ENCODE measurements around the gene MOB3B.

The MOB3B gene

GRCh38 chr9:27564670-27565069 is 35.1 kb upstream of the MOB3B start:
- H3K4me3 ChIP-seq (ENCODE audit: low read length), result peak overlapping the region; percentile 56
- no peaks in the 10 kb centered on the region for H4K20me1 ChIP-seq (ENCODE audit: control insufficient read depth, insufficient read depth, low read depth, low read length)
- TF ChIP-seq EZH2phosphoT487 (IDR thresholded peaks at IDR 0.05; ENCODE audit: borderline replicate concordance, low read length) (no peak), CTCF (IDR thresholded peaks at IDR 0.05; ENCODE audit: low read depth, low read length, poor library complexity, severe bottlenecking) (no peak)
- H3K9me2 ChIP-seq (replicated peaks; ENCODE audit: control insufficient read depth, low read length), result no peaks in the 10 kb centered on the region
- H3K27me3 ChIP-seq (ENCODE audit: control insufficient read depth, low read length), result no peaks in the 10 kb centered on the region
- peaks cover 53% of the 10 kb centered on the region for H3K36me3 ChIP-seq (ENCODE audit: control insufficient read depth, low read length)
- peaks cover 39% of the 10 kb centered on the region for H3K79me2 ChIP-seq (ENCODE audit: control insufficient read depth, low read length)
- H3F3A ChIP-seq (ENCODE audit: control insufficient read depth, insufficient read depth), result peaks cover 12% of the 10 kb centered on the region; the same call in 1 of the 2 replicates
- H3K4me2 ChIP-seq (ENCODE audit: low read length), result peak overlapping the region; percentile 80
- H3K4me1 ChIP-seq (ENCODE audit: control insufficient read depth, low read length), result peaks cover 44% of the 10 kb centered on the region
- H3K9me3 ChIP-seq (ENCODE audit: control insufficient read depth, insufficient read depth, low read length), result no peaks in the 10 kb centered on the region
- peak overlapping the region; percentile 65 for H3K27ac ChIP-seq (ENCODE audit: low read depth, low read length)

DNA sequence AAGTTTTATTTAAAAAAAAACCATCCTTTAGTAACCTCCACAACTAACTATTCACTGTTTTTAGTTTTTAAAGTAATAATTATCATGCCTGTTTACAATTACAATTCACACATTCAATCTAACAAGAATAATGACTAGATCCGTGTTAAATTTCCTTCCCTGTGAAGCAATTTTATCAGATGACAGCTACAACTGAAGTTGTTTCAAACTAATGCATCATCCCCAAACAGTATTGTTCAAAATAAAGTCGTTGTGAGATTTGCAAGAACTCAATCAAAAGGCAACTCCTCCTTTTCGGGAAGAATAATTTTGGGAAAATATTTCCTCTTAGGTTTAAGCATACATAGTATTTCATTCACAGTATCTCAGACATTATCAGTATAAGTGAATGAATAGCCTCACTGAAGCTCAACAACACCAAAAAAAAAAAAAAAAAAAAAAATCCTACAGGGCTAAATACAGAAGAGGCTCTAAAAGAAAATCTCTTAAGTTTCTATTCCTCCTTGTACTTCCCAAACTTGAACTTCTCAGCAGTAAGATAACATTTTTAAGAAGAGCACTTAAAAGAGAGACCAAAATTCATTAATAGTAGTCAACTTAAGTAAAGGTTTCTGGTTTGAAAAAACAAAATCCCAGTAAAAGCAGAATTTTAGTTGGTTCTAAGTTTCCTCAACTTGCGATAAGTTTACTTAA is 34.3 kb upstream of the MOB3B start:
- H3K4me3 ChIP-seq (ENCODE audit: low read length), result peak overlapping the region; percentile 56

GRCh38 chr9:27561685-27562084 is 32.1 kb upstream of the MOB3B start:
- Histone ChIP-seq H3K9me2 (replicated peaks; ENCODE audit: control insufficient read depth, low read length) (no peaks in the 10 kb centered on the region), H3K9me3 (ENCODE audit: control insufficient read depth, insufficient read depth, low read length) (no peaks in the 10 kb centered on the region), H3K36me3 (ENCODE audit: control insufficient read depth, low read length) (peaks cover 65% of the 10 kb centered on the region), H3K4me1 (ENCODE audit: control insufficient read depth, low read length) (peaks cover 41% of the 10 kb centered on the region), H3K27me3 (ENCODE audit: control insufficient read depth, low read length) (no peaks in the 10 kb centered on the region), H3K79me2 (ENCODE audit: control insufficient read depth, low read length) (peaks cover 11% of the 10 kb centered on the region), H3K27ac (ENCODE audit: low read depth, low read length) (no peak overlapping the region), H4K20me1 (ENCODE audit: control insufficient read depth, insufficient read depth, low read depth, low read length) (no peaks in the 10 kb centered on the region), H3K4me2 (ENCODE audit: low read length) (no peak overlapping the region), H3F3A (ENCODE audit: control insufficient read depth, insufficient read depth) (peaks cover 12% of the 10 kb centered on the region; the same call in 1 of the 2 replicates), H3K4me3 (ENCODE audit: low read length) (no peak overlapping the region)
- TF ChIP-seq EZH2phosphoT487 (IDR thresholded peaks at IDR 0.05; ENCODE audit: borderline replicate concordance, low read length), result no peak
- TF ChIP-seq CTCF (IDR thresholded peaks at IDR 0.05; ENCODE audit: low read depth, low read length, poor library complexity, severe bottlenecking), result no peak

More for the DNA sequence above, 34.3 kb upstream of the MOB3B start:
- peaks cover 33% of the 10 kb centered on the region for H3K79me2 ChIP-seq (ENCODE audit: control insufficient read depth, low read length)
- peaks cover 56% of the 10 kb centered on the region for H3K36me3 ChIP-seq (ENCODE audit: control insufficient read depth, low read length)
- H3K9me2 ChIP-seq (replicated peaks; ENCODE audit: control insufficient read depth, low read length), result no peaks in the 10 kb centered on the region
- H3K27ac ChIP-seq (ENCODE audit: low read depth, low read length), result peak overlapping the region; percentile 65
- TF ChIP-seq CTCF (IDR thresholded peaks at IDR 0.05; ENCODE audit: low read depth, low read length, poor library complexity, severe bottlenecking) (no peak), EZH2phosphoT487 (IDR thresholded peaks at IDR 0.05; ENCODE audit: borderline replicate concordance, low read length) (no peak)
- peaks cover 12% of the 10 kb centered on the region; the same call in 1 of the 2 replicates for H3F3A ChIP-seq (ENCODE audit: control insufficient read depth, insufficient read depth)
- peaks cover 43% of the 10 kb centered on the region for H3K4me1 ChIP-seq (ENCODE audit: control insufficient read depth, low read length)
- H3K4me2 ChIP-seq (ENCODE audit: low read length), result peak overlapping the region; percentile 80
- no peaks in the 10 kb centered on the region for H3K9me3 ChIP-seq (ENCODE audit: control insufficient read depth, insufficient read depth, low read length)
- H4K20me1 ChIP-seq (ENCODE audit: control insufficient read depth, insufficient read depth, low read depth, low read length), result no peaks in the 10 kb centered on the region
- no peaks in the 10 kb centered on the region for H3K27me3 ChIP-seq (ENCODE audit: control insufficient read depth, low read length)
